Ovary (tissue), 9 donors: Measurements from ENCODE around the gene PHKA2. TPM values are rescaled to one million over a fixed set of nuclear protein-coding genes. Genes with fewer than 3 reads are reported as not detected.

Experiments used
- DNase-seq, 5 donors: peaks; one replicate each; pipeline ENCODE4 v3.0.0-alpha.2; 2019 to 2020
- H3K27ac ChIP-seq, 2 donors: fragments of 200-600 bp; one replicate each; pipeline versions ENCODE4 v1.5.1 to v1.8.0; 2019 to 2022
- H3K27me3 ChIP-seq: fragments of 200-600 bp; one replicate; pipeline ENCODE4 v1.8.0; 2022
- H3K36me3 ChIP-seq: fragments of 200-600 bp; sonication (generic); one replicate; pipeline ENCODE4 v1.5.1; 2019
- H3K4me1 ChIP-seq: one replicate; pipeline ENCODE4 v1.8.1; 2013; ENCODE audit warnings: mild to moderate bottlenecking, moderate library complexity; ENCODE audit not compliant: insufficient read depth
- H3K4me3 ChIP-seq: fragments of 200-600 bp; sonication (generic); one replicate; pipeline ENCODE4 v1.5.1; 2017
- H3K9me3 ChIP-seq, 2 donors: fragments of 200-600 bp in 1 of 2; sonication (generic) in 1 of 2; one replicate each; pipeline versions ENCODE4 v1.5.1 to v1.8.1; 2013 to 2019; ENCODE audit warnings: mild to moderate bottlenecking in 1 of 2, moderate library complexity in 1 of 2
- CTCF ChIP-seq, 3 donors: fragments of 450-650 bp in 2 of 3; fragments of 200-600 bp in 1 of 3; IDR thresholded peaks; one replicate each; pipeline versions ENCODE4 v1.5.1 to v1.8.0; 2016 to 2022; ENCODE audit warnings: antibody characterized with exemption in 3 of 3, mild to moderate bottlenecking in 1 of 3
- EP300 ChIP-seq: sonication (generic); formaldehyde crosslinking; IDR thresholded peaks from one replicate; pipeline ENCODE4 v1.6.1; 2017; ENCODE audit warnings: antibody characterized with exemption
- POLR2A ChIP-seq: fragments of 450-650 bp; IDR thresholded peaks from one replicate; pipeline ENCODE4 v1.6.1; 2017; ENCODE audit warnings: antibody characterized with exemption, mild to moderate bottlenecking, moderate library complexity
- WGBS, 3 donors: extraction: QIAGEN DNeasy Blood & Tissue Kit in 1 of 3; methylation state at CpG; one replicate each; pipeline versions ENCODE4 v1.1.5 to v1.1.7; 2013 to 2017; 5-methylcytosine and 5-hydroxymethylcytosine counted together
- intact Hi-C, 4 donors: fragments of 100-400 bp; cut with DNase I; formaldehyde crosslinking; loops; one replicate each; pipeline versions ENCODE4 v1.11.0 to v1.15.1; 2022 to 2023
- polyA plus RNA-seq, 2 donors: library from polyadenylated mRNA; stranded (reverse); fragments of 200-250 nt in 1 of 2; fragments of 350-450 nt in 1 of 2; fragmentation: Illumina TruSeq in 1 of 2; extraction: RNeasy Lipid Tissue Mini Kit (QIAGEN cat#74804) in 1 of 2; gene quantifications; one replicate each; pipeline ENCODE4 v1.2.3, GENCODE V29; 2013 to 2014
- total RNA-seq, 7 donors: library from RNA; depleted of rRNA in 2 of 7; stranded (reverse); fragments of >200 nt in 2 of 7; fragmentation: NEBNext Ultra II Directional in 3 of 7; extraction: Animal tissue kit (Norgen Biotek cat#: 25700) in 3 of 7; gene quantifications; one replicate each; pipeline versions ENCODE4 v1.1.0 to v1.2.4, GENCODE V29; 2016 to 2023
- donor health status: DM: no; HTN: no; CAD: no; lungs with moderate emphysema.
- donor health status: DM: no; HTN: no; CAD: no.
- donor health status: Bipolar disorder and iron deficiency.
- donor health status: DM: yes; HTN: yes; CAD: no.
- donor health status: DM: no; HTN: no; CAD: no.
- donor health status: DM: yes; HTN: yes; CAD: no.

The PHKA2 gene
- total and polyA plus RNA-seq, 9 donors, result 19.4 to 43.5 (median 32.9) TPM

GRCh38 chrX:18890724-18891547, 93.0 kb downstream of the PHKA2 start:
- Histone ChIP-seq H3K4me1 (peaks cover 3% of the 10 kb centered on the region), H3K27ac (no peak overlapping the region), H3K36me3 (no peaks in the 10 kb centered on the region), H3K27me3 (no peaks in the 10 kb centered on the region), H3K4me3 (no peak overlapping the region), H3K9me3 (no peaks in the 10 kb centered on the region)
- TF ChIP-seq EP300 (no peak), POLR2A (no peak), CTCF (IDR thresholded peaks at IDR 0.05) (no peak)
- intact Hi-C loops, result loop anchor here in 2 of 4 donors (10.0 kb wide), 3 partner anchors 216 to 486 kb away; partner anchors contain the start of gene RS1 (in 1 of the 2)
- WGBS, 3 donors, result 71 to 80% (median 73%) methylated on average over 20 to 24 of the region's 24 CpGs
- DNase-seq, result no peak

GRCh38 chrX:18890049-18890381, 93.9 kb downstream of the PHKA2 start:
- 52 to 61% (median 59%) methylated on average over 7 of the region's 7 CpGs for WGBS, 3 donors

GRCh38 chrX:18889346-18890048, 94.4 kb downstream of the PHKA2 start:
- no peak for DNase-seq
- 63 to 71% (median 67%) methylated on average over 12 of the region's 12 CpGs for WGBS, 3 donors
- Histone ChIP-seq H3K4me1 (peaks cover 5% of the 10 kb centered on the region), H3K9me3 (no peaks in the 10 kb centered on the region), H3K27me3 (no peaks in the 10 kb centered on the region), H3K36me3 (no peaks in the 10 kb centered on the region), H3K27ac (no peak overlapping the region), H3K4me3 (no peak overlapping the region)
- intact Hi-C loops, result loop anchor here in 2 of 4 donors (10.0 kb wide), 3 partner anchors 215 to 485 kb away; partner anchors contain the start of gene RS1 (in 1 of the 2)
- no peak for TF ChIP-seq POLR2A

More at GRCh38 chrX:18890049-18890381, 93.9 kb downstream of the PHKA2 start:
- Histone ChIP-seq H3K36me3 (no peaks in the 10 kb centered on the region), H3K27me3 (no peaks in the 10 kb centered on the region), H3K4me3 (no peak overlapping the region), H3K27ac (no peak overlapping the region), H3K4me1 (peaks cover 5% of the 10 kb centered on the region), H3K9me3 (no peaks in the 10 kb centered on the region)
- TF ChIP-seq CTCF (IDR thresholded peaks at IDR 0.05) (no peak), EP300 (no peak)
- DNase-seq, result no peak
- intact Hi-C loops, result loop anchor here in 2 of 4 donors (10.0 kb wide), 3 partner anchors 215 to 485 kb away; partner anchors contain the start of gene RS1 (in 1 of the 2)

- WGBS, 3 donors, result 70 to 82% (median 73%) methylated on average over 4 of the region's 4 CpGs
- TF ChIP-seq EP300 (no peak), CTCF (IDR thresholded peaks at IDR 0.05) (no peak), POLR2A (no peak)
- Histone ChIP-seq H3K4me1 (peaks cover 5% of the 10 kb centered on the region), H3K4me3 (no peak overlapping the region), H3K36me3 (no peaks in the 10 kb centered on the region), H3K27me3 (no peaks in the 10 kb centered on the region), H3K9me3 (no peaks in the 10 kb centered on the region), H3K27ac (no peak overlapping the region)
- intact Hi-C loops, result no loop called here
- no peak for DNase-seq
Observed at GRCh38 chrX:18888281-18888680, 95.6 kb downstream of the PHKA2 start.
